ENCODE results near the gene GATA2.

Gene GATA2

DNA sequence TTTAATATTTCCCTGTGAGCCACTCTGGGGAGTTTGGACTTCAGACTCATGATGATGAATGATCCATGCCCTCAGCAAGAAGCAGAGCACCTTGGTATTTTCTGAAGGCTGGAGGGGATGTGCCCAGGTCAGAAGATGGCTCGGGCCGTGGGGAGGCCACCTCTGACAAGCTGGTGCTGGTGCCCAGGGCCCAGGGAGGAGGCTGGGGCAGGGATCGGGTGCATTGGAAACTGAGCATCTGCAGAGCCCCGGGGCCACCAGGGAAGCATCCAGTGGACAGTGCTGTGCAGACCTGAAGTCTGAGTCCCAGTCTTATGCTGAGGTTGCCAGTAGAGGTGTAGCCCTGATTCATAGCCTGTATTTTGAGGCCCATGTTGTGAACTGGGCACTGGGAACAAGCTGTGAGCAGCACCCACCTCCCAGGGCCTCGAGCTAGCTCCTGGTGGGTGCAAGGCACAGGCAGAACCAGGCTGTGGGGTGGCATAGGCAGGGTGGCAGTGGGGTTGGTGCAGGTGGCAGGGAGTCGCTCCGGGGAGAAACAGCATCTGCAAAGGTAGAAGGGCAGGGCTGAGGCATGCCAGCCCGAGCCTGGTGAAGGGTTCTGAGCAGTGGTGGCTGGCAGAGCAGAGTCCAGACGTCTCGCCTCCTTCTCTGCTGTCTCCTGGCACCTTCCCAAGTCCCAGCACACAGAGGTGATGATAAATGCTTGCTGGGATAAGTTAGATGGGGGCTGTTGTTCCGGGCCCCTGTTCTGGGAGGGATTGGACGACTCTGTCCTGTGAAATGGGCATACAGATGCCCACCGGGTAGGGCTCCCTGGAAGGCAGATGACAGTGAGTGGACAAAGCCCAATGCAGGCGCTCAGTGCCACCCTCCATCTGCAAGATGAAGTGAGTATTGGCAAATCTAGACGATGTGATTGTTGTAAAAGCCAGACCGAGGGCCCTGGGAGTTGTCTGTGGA lies 36.9 kb downstream of the GATA2 start:
- no peak for DNase-seq

DNA sequence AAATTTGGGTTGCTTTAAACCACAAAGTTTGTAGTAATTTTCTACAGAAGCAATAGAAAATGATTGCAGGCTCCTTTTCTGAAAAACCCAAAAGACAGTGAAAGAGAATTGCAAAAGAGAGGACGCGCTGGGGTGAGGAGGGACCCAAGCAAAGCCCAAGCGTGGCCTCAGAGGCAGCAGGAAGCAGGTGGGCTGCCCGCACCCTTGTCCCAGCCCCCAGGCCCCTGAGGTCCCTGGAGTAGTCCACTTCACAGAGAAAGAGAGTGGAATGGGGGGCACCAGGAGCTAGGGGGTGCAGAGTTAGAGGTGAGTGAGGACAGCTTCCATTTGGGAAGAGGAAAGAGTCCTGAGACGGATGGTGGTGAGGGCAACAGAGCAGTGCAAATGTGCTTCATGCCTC lies 37.9 kb downstream of the GATA2 start:
- no peak for DNase-seq

DNA sequence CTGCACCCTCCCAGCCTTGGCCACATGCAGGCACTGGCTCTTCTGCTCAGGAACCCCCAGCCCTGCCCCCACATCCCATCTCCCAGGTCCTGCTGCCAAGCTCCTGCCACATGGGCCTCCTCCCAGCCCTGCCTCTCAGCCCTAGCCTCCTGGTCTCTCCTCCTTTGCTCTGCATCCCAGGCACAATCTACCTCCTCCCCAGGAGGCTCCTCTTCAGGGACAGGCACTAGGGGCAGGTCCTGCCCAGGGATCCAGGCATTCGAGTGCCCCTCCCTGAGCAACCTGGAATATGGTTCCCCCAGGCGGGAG lies 38.7 kb downstream of the GATA2 start:
- DNase-seq, result no peak

DNA sequence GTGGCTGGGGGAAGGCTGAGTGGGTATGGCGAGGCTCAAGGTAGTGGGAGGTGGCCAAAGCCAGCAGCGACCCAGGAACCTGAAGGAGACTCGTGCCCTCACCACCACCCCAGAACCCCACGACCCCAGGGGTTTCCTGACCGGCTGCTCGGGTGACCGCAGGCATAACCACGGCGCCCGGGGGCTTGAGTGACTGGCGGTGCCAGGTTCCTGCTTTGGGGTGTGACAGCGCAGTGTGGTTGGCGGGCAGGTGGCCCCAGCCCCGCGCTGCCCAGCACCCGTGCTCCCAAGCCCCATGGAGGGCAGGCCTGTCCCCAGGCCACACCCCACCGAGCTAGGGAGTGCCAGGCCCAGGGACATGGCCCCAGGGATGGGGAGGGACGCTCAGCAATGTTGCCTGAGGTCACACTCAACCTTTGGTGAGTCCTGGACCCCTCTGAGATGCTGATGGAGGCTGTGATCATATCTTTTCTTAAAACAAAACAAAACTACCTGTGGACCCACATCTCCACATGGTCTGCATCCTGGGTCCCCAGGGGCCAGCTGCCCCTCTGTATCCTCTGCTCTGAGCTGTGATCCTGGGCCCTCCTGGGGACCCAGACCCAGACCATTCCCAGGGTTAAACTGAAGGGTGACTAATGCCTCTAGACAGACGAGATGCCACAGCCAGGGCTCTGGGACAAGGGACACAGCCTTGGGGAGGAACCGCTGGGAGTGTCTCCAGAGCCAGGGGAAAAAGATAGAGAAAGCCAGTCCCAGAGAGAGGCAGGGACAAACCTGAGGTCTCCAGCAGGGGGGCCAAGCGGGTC lies 39.3 kb downstream of the GATA2 start:
- DNase-seq, result no peak

DNA sequence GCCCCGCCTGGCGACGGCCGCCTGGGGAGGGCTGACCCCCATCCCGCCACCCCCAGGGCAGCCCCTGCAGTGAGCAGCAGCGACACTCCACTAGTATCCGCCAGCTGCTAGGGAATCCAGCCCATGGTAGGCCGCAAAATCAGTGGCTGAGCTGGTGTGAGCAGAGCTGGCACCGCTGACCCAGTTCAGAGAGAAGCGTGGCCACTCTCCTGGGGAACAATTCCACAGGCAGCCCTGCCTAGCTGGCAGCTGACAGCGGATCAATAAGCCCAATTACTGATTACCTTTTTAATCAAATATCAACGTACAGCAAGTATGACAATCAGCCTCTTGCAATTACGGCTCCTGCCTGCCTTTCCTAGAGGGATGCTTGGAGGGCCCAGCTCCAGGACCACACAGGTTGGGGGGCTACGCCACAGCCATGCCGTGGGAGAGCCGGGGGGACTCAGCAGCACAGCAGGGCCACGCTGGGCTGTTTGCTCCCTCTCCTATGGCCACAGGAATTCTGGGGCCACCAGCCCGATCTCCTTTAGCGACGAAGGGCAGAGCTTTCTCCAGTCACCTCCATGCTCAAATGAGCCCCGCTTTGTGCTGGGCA lies 40.2 kb downstream of the GATA2 start:
- DNase-seq, result no peak

DNA sequence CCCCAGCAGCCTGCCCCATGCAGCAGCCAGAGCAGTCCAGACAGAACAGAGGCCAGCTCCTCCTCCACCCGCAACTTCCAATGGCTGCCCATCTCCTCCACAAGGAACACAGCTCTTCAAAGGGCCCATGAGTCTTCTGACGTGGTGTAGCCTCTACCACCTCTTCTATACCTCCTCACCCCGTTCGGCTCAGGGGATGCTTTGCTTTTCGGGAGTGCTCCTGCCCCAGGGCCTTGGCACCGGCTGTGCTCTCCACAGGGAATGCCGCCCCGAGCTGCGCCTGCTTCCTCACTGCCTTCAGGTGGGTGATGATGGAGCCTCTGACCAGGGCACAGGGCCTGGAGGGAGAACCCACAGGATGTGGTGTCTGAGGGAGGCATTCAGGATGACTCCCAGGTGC lies 40.9 kb downstream of the GATA2 start:
- DNase-seq, result no peak

DNA sequence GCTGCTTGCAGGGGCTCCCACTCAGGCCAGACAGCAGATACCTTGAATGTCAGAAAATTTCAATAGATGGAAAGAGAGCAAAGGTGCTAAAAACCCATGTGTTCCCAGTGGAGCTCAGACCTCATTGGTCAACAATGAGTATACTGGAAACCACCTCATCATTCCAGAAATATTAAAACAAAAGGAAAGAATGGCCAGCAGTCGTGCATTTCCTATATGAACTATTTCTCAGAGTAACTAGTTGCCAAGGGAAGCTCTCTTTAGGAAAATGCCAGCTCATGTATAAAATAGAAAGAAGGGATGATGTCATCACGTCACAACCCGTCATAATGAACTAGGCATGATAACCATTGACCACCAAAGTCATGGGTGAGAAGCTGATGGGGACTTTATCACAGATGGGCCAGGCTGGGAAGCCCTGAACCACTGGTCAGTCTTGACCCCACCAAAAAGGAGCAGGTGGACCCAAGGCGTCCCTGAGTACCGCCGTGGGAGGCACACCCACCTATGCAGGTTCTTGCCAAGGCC lies 43.8 kb downstream of the GATA2 start:
- no peak for DNase-seq

DNA sequence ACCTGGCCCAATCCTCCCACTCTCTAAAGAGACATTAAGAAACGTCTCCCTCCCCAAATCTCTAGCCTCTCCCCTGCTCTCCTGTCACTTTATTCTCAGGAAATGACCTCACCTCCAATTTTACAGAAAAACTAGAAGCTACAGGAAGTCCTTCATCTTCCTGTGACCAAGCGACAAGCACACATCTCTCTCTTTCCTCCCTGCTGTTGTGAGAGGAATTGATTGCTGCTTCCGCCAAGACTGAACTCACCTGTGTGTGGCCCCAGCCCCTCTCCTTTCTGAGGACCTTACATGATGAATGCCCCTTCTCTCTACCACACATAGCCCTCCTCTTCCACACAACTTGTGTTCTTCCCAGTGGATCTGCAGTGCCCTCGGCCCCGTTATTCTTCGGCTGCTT lies 44.5 kb downstream of the GATA2 start:
- DNase-seq, result no peak

DNA sequence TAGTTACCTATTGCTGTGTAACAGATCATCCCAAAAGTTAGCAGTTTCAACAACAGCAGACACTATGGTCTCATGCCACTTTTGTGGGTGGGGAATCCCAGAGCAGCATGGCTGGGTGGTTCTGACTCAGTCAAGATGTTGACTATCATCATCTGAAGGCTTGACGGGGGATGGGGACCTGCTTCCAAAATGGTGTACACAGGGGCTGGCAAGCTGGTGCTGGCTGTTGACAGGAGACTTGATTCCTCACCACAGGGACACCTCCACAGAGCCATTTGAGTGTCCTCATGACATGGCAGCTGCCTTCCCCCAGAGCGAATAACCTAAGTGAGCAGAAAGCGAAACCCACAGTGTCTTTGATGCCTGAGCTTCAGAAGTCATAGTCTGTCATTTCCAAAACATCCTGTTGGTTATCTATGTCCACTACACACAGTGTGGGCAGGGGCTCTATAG lies 45.4 kb downstream of the GATA2 start:
- DNase-seq, result no peak

DNA sequence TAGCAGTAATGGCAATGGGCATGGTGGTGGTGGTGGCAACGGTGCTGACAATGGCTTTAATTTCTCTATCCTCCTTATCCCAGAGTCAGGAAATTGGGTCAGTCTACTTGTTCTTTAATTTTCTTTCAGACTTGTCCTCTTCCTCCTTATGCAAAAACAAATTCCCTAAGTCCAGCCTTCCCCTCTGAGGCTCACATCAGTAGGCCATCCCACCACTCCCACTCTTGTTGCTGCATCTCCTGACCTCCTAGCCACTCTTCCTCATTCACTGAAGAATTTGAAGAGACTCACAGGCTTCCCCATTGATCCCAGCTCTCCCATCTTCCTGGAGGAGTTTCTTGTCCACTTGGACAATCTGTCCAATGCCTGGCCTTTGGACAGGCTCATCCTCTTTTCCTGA lies 46.2 kb downstream of the GATA2 start:
- no peak for DNase-seq

DNA sequence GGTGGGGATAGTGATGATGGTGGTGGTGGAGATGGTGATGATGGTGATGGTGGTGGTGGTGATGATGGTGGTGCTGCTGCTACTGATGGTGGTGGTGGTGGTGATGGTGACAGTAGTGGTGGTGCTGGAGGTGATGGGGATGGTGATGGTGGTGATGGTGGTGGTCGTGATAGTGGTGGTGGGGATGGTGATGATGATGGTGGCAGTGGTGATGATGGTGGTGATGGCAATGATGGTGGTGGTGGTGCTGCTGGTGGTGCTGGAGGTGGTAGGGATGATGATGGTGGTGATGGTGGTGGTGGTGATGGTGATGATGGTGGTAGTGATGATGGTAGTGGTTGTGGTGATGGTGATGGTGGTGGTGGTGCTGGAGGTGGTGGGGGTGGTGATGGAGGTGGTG lies 47.6 kb downstream of the GATA2 start:
- DNase-seq, result no peak

DNA sequence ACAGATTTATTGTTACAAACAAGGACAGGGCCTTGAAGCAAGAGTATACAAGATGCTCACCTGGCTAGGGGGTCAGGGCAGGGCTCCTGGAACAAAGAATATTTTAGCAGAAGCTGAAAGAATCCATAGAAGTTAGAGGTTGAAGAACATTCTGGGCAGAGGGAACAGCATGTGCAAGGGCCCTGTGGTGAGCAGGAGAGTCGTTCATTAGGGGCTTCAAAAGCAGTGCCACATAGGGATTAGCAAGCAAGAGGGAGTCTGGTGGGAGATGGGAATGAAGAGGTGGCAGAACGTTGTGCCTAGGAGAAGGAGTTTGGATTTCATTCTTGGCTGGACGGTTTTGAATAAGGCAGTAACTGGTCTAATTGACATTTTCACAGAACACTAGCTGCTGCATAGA lies 49.2 kb downstream of the GATA2 start:
- no peak for DNase-seq

DNA sequence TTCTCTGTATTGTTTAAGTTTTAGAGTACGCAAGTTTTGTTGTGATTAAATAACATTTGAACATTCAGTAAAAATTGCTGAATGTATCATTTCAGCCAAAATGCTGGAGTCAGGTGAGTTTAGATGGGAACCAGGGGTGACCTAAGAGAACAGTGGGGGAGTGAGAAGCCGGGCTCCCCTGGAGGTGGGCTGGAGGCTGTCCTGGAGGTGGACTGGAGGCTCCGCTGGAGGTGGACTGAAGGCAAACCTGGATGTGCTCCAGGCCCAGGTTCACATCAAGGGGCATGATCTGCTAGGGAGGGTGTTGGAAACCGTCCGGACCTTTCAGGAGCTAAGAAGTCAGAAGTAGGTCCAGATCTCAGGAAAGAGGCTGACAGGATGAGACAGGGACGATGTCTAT lies 50.1 kb downstream of the GATA2 start:
- DNase-seq, result no peak

DNA sequence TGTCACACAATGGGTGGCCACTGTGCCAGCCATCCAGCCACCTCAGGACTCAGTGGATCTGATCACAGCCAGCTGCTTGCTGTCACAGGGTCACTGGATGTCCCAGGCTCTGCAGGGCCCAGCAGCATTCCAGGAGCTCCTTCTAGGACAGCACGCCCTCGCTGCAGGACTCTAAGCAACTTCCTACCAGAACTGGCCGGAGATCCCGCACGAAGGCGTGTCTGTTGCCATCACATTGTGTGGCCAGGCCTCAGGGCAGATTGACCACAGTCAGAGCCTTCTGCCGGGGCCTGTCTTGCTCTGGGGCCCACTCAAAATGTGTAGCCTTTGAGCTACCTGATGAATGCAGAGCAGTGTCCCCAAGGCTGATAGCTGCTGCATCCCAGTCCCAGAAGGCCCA lies 50.9 kb downstream of the GATA2 start:
- no peak for DNase-seq

DNA sequence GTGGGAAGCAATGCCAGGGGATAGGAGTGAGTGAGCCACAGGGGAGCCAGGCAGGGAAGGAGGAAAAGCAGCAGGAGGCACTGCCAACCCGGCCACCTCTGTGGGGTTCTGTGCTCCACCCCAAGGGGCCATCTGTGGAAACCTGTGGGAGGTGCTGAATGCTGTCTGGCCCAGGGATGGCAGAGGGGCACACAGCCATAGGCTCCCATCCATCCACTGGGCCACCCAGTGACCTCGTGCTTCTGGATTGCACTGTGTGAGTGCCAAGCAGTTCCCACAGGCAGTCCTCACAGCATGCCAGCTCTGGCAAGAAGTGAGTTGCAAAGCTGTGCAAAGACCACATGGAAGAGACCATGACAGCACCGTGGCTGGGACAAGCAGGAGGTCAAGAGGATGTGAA lies 53.8 kb downstream of the GATA2 start:
- DNase-seq, result no peak

DNA sequence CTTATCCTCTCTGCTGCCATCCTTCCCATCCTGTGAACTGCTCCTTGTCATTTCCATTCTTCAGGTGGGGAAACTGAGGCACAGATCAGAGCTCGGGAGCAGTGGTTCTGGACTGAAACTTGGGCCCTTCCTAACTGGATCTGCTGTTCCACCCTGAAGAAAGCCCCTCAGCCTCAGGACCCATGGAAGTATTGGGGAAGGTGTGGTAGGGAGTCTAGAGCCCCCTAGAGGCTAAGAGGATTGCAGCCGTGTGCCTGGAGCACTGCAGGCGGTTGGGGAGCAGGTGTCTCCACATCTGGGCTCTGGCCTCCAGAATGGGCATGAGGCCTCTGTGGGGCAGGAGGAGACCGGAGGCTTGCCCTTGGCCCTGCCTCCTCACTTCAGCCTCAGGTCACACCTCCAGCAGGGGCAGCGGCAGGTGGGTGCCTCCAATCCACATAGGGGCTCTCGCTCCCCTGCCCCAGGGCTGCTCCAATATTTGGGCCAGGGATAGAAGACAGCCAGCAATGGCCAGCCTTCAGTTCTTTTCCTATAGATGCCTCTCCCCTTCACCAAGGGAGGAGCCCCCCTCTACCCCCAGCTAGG lies 54.4 kb downstream of the GATA2 start:
- DNase-seq, result no peak

DNA sequence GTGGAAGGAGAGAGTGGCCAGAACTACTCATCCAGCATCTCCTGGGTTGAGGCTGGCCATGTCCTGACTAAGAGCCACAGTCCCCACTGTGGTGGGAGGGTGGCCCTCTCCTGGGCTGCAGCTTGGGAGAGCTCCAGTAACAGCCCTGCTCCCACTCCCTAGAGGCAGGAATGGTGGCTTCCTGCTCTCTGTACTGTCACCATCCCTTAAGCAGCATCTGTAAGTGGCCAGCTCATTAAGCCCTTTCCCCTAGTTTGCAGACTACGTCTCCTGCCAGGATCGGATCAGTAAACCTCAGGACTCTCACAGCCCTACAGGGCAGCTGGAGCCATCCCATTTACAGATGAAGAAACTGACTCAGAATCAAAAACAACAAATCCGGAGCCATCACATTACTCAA lies 56.8 kb downstream of the GATA2 start:
- DNase-seq, result no peak

DNA sequence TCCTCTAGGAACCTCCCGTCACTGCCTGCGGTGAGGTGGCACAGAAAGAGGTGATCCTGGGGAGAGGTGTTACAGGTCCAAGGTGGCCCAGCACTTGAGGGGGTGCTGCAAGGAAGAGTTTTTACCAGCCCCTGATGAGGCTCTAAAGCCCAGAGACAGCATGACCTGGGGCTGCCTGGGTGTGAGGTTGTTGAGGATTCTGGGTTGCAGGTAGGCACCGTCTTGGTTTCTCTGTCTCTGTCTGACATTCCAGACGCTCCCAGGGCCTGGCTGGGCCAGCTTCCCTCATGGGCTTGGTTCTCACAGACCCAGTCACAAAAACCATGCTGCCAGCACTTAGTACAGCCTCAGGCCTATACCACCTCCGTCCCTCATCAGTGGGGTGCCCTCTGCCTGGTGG lies 57.4 kb downstream of the GATA2 start:
- no peak for DNase-seq

DNA sequence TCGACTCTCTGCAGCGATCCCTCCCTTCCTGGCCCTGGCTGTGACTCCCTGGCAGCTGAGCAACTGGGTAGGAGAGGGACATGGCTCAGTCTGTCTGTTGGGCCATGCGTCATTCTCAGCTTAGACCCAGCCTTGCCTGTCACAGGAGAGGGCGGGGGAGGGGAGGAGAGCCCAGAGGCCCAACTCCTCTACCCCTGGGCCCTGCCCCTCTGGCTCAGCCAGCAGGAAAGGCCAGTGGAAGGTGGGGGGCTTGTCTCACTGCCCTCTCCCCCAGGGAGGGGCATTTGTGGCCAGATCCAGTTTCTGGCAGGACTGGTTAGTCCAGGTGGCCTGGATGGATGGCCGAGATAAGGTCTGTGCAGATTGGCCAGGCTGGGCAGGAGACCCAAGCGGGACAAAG lies 57.9 kb downstream of the GATA2 start:
- DNase-seq, result peak in 1 of 14 donors; percentile 32

DNA sequence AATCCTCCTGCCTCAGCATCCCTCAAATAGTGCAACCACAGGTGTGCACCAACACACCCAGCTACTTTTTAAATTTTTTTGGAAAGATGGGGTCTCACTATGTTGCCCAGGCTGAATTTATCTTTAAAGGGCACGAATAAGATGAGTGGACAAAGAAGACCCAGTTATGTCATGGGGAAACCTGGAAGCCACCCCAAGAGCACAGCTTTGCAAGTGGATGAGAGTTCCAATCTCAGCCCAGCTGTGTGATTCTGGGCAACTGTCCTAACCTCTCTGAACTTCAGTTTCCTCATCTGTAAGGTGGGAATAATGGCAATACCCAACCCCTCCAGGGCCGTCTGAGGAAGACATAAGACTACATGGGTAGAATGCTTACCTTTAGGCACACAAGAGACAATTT lies 58.5 kb downstream of the GATA2 start:
- no peak for DNase-seq

DNA sequence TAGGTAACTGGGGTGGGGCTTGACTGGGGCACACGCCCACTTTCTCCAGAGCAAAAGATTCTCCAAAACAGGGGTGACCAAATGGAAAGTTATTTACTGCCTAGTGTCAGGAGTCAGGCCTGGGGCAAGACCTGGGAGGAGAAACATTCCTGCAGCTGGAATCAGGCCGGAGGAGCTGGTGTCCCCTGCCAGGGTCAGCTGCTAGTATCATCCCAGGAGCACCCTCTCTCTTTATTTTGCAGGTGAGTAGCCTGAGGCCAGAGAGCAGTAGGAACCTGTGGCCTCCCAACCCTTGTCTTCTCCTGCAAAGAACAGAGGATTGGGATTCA lies 59.2 kb downstream of the GATA2 start:
- no peak for DNase-seq

DNA sequence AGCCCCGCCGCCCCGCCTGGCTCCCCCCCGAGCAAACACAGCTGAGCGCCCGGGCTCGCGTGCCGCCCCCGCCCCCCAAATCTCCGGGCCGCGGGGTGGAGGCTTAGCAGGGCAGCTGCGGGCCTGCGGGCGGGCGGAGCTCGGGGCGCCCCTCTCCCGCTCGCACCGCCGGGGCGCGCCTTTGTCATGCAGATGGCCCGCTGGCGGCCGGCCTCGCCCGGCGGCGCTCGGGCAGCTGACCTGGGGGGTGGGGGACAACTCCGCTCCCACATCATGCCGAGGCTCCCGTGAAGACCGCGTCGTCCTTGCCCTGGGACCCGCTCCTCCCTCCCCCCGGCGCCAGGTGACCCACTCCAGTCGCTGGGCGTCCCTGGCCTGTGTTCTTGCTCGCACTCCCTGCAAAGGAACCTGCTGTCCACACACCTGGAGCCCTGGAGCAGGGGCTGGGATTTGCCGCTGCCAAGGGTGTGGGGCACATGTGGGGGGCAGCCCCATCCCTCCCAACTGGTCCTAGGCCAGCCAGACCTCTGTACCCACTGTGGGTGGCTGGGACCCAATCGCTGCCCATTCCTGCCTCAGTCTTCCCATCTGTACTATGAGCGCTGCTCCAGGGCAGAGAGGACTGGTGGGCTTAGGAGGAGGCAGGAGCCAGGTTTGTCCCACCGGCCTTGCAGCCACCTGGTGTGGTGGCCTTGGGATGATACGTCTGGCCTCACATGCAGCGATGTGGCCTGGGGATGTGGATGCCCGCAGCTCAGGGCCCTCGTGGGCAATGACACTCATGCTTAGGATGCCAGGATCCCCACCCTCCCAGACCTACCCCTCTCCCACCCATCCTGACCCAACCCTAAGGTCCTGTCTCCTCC lies 59.8 kb downstream of the GATA2 start:
- DNase-seq, result no peak

All from C1 segment of cervical spinal cord (tissue), 14 donors.